Thymus (tissue), 14 donors: ENCODE measurements around the gene SEMA7A. TPM values are rescaled to one million over a fixed set of nuclear protein-coding genes. Genes with fewer than 3 reads are reported as not detected.
"Not testable (repeated sequence)": the region's sequence is repeated elsewhere in the genome, so short reads cannot be mapped to it uniquely, and the experiment has no call there.

Experiments
- DNase-seq, 9 donors: peaks; one replicate each; pipeline ENCODE4 v3.0.0-alpha.2; 2013; ENCODE audit warnings: low spot score in 9 of 9, low read depth in 6 of 9, missing footprints in 1 of 9
- H3K27ac ChIP-seq, 2 donors: one replicate each; pipeline ENCODE4 v1.5.1; 2013; ENCODE audit warnings: control low read depth in 1 of 2, low read depth in 1 of 2, low read length in 1 of 2, mild to moderate bottlenecking in 1 of 2, moderate library complexity in 1 of 2
- H3K27me3 ChIP-seq, 2 donors: one replicate each; pipeline ENCODE4 v1.5.1; 2013; ENCODE audit warnings: low read length in 1 of 2; ENCODE audit not compliant: control insufficient read depth in 2 of 2, insufficient read depth in 1 of 2
- H3K36me3 ChIP-seq, 2 donors: one replicate each; pipeline ENCODE4 v1.5.1; 2013; ENCODE audit warnings: low read length in 1 of 2, mild to moderate bottlenecking in 1 of 2, moderate library complexity in 1 of 2; ENCODE audit not compliant: control insufficient read depth in 2 of 2, insufficient read depth in 2 of 2
- H3K4me1 ChIP-seq, 2 donors: one replicate each; pipeline ENCODE4 v1.5.1; 2013; ENCODE audit warnings: low read length in 2 of 2; ENCODE audit not compliant: control insufficient read depth in 2 of 2, insufficient read depth in 2 of 2
- H3K4me3 ChIP-seq, 2 donors: one replicate each; pipeline ENCODE4 v1.5.1; 2013; ENCODE audit warnings: low read length in 2 of 2, control low read depth in 1 of 2, mild to moderate bottlenecking in 1 of 2
- H3K9me3 ChIP-seq, 2 donors: one replicate each; pipeline ENCODE4 v1.5.1; 2013; ENCODE audit warnings: low read length in 1 of 2, mild to moderate bottlenecking in 1 of 2; ENCODE audit not compliant: control insufficient read depth in 2 of 2, insufficient read depth in 1 of 2
- WGBS: extraction: QIAGEN DNeasy Blood & Tissue Kit; methylation state at CpG from one replicate; pipeline ENCODE4 v1.1.7; 2013; 5-methylcytosine and 5-hydroxymethylcytosine counted together
- long read RNA-seq, 10 donors: transcript quantifications; one replicate each; lab custom pipeline, GENCODE V29; 2026
- polyA plus RNA-seq: library from polyadenylated mRNA; stranded (reverse); fragments of 200-250 nt; gene quantifications from one replicate; pipeline ENCODE4 v1.2.3, GENCODE V29; 2013
- total RNA-seq: library from RNA; stranded (reverse); fragments of 120-200 nt; gene quantifications from one replicate; pipeline ENCODE4 v1.2.4, GENCODE V29; 2013
- donor health status: healthy.

SEMA7A gene
- total RNA-seq, result 22.0 TPM
- polyA plus RNA-seq, result 12.3 TPM
- long read RNA-seq, donor 1, partial matches to known transcripts, result 0 of 2 reads
- long read RNA-seq, donor 1, other reads (novel, unspliced or antisense), result 0 of 2 reads
- long read RNA-seq, donor 2, result 0 reads
- long read RNA-seq, donor 3, transcript SEMA7A-201 (14 exons, 3,376 nt), result major isoform, 7 of 7 reads
- long read RNA-seq, donor 3, partial matches to known transcripts, result 0 of 7 reads
- long read RNA-seq, donor 3, other reads (novel, unspliced or antisense), result 0 of 7 reads
- long read RNA-seq, donor 4, partial matches to known transcripts, result 0 of 1 reads
- long read RNA-seq, donor 4, other reads (novel, unspliced or antisense), result 0 of 1 reads
- long read RNA-seq, donor 5, transcript SEMA7A-201 (14 exons, 3,376 nt), result major isoform, 8 of 8 reads
- long read RNA-seq, donor 5, partial matches to known transcripts, result 0 of 8 reads
- long read RNA-seq, donor 5, other reads (novel, unspliced or antisense), result 0 of 8 reads
- long read RNA-seq, donor 6, transcript SEMA7A-201 (14 exons, 3,376 nt), result major isoform, 6 of 6 reads
- long read RNA-seq, donor 6, partial matches to known transcripts, result 0 of 6 reads
- long read RNA-seq, donor 6, other reads (novel, unspliced or antisense), result 0 of 6 reads
- long read RNA-seq, donor 7, transcript SEMA7A-201 (14 exons, 3,376 nt), result major isoform, 6 of 6 reads
- long read RNA-seq, donor 7, partial matches to known transcripts, result 0 of 6 reads
- long read RNA-seq, donor 7, other reads (novel, unspliced or antisense), result 0 of 6 reads
- long read RNA-seq, donor 8, result 0 reads
- long read RNA-seq, donor 9, partial matches to known transcripts, result 0 of 4 reads
- long read RNA-seq, donor 9, other reads (novel, unspliced or antisense), result 0 of 4 reads
- long read RNA-seq, donor 10, partial matches to known transcripts, result 0 of 1 reads
- long read RNA-seq, donor 10, other reads (novel, unspliced or antisense), result 0 of 1 reads

- Histone ChIP-seq H3K27ac (peak within 1 kb of the TSS; percentile 80 to 82), H3K4me1 (peaks cover 49 to 77% of the 10 kb centered on the region in 2 donors), H3K36me3 (peaks cover 0 to 7% of the 10 kb centered on the region in 2 donors), H3K27me3 (peaks cover 0 to 2% of the 10 kb centered on the region in 2 donors), H3K9me3 (peaks cover 0 to 3% of the 10 kb centered on the region in 2 donors), H3K4me3 (peak within 1 kb of the TSS; percentile 87 to 94)
- peak in 8 of 9 donors; percentile 51 to 90 (median 76) for DNase-seq
- WGBS, result under 1% methylated on average over 75 of the region's 75 CpGs
Observed at GRCh38 chr15:74433592-74434262, at the start of gene SEMA7A. Gene SEMA7A, minus strand, starts transcription at chr15:74433958. Its CDS starts 40 bp downstream, at chr15:74433918.

- Histone ChIP-seq H3K27me3 (no peaks in the 10 kb centered on the region), H3K9me3 (no peaks in the 10 kb centered on the region), H3K4me1 (no peaks in the 10 kb centered on the region), H3K36me3 (peaks cover 4 to 12% of the 10 kb centered on the region in 2 donors), H3K27ac (no peak overlapping the region), H3K4me3 (no peak overlapping the region)
- DNase-seq, result no peak
- WGBS, result 85% methylated on average over 3 of the region's 3 CpGs
Observed at GRCh38 chr15:74482661-74483060, 48.9 kb upstream of the SEMA7A start.

- not testable (repeated sequence) for DNase-seq, H3K4me3 ChIP-seq, H3K4me1 ChIP-seq, H3K27me3 ChIP-seq, H3K27ac ChIP-seq, H3K36me3 ChIP-seq, H3K9me3 ChIP-seq
- WGBS, result 95% methylated on average over 27 of the region's 27 CpGs
Observed at GRCh38 chr15:74480364-74480763, 46.6 kb upstream of the SEMA7A start.

- peaks cover 16 to 22% of the 10 kb centered on the region in 2 donors for H3K36me3 ChIP-seq
- H3K4me3 ChIP-seq, result not testable (repeated sequence)
- 97% methylated on average over 7 of the region's 7 CpGs for WGBS
Observed at GRCh38 chr15:74471621-74472020, 37.9 kb upstream of the SEMA7A start.

GRCh38 chr15:74470631-74471395 is 37.1 kb upstream of the SEMA7A start:
- DNase-seq, result no peak
- Histone ChIP-seq H3K27ac (no peak overlapping the region), H3K36me3 (peaks cover 16 to 22% of the 10 kb centered on the region in 2 donors), H3K9me3 (no peaks in the 10 kb centered on the region), H3K4me1 (no peaks in the 10 kb centered on the region), H3K27me3 (no peaks in the 10 kb centered on the region), H3K4me3 (no peak overlapping the region)
- WGBS, result 95% methylated on average over 12 of the region's 12 CpGs

More at GRCh38 chr15:74471621-74472020, 37.9 kb upstream of the SEMA7A start:
- H3K27ac ChIP-seq, H3K4me1 ChIP-seq, H3K27me3 ChIP-seq, H3K9me3 ChIP-seq, DNase-seq: not testable (repeated sequence)

GRCh38 chr15:74468341-74469032 is 34.7 kb upstream of the SEMA7A start:
- Histone ChIP-seq H3K27ac (no peak overlapping the region), H3K4me1 (no peaks in the 10 kb centered on the region), H3K27me3 (no peaks in the 10 kb centered on the region), H3K9me3 (no peaks in the 10 kb centered on the region), H3K4me3 (no peak overlapping the region), H3K36me3 (peaks cover 9 to 16% of the 10 kb centered on the region in 2 donors)
- WGBS, result 98% methylated on average over 6 of the region's 6 CpGs
- DNase-seq, result no peak

- DNase-seq, result no peak
- Histone ChIP-seq H3K4me3 (no peak overlapping the region), H3K36me3 (peaks cover 7 to 12% of the 10 kb centered on the region in 2 donors), H3K27ac (no peak overlapping the region), H3K4me1 (peaks cover 6 to 7% of the 10 kb centered on the region in 2 donors), H3K9me3 (no peaks in the 10 kb centered on the region), H3K27me3 (no peaks in the 10 kb centered on the region)
- 95% methylated on average over 1 of the region's 1 CpG for WGBS
Observed at GRCh38 chr15:74466570-74466969, 32.8 kb upstream of the SEMA7A start.

GRCh38 chr15:74464897-74465296 is 31.1 kb upstream of the SEMA7A start:
- WGBS, result over 99% methylated on average over 2 of the region's 2 CpGs
- Histone ChIP-seq H3K9me3 (peaks cover 0 to 4% of the 10 kb centered on the region in 2 donors), H3K27ac (no peak overlapping the region), H3K4me1 (peaks cover 13 to 15% of the 10 kb centered on the region in 2 donors), H3K4me3 (no peak overlapping the region), H3K27me3 (no peaks in the 10 kb centered on the region), H3K36me3 (peaks cover 7 to 8% of the 10 kb centered on the region in 2 donors)
- no peak for DNase-seq
